ENCODE results near the gene GLIS2. TPM values are rescaled to one million over a fixed set of nuclear protein-coding genes. Genes with fewer than 3 reads are reported as not detected.

The GLIS2 gene
- total RNA-seq, 1 donor from 2014 or later = 21.5 TPM

DNA sequence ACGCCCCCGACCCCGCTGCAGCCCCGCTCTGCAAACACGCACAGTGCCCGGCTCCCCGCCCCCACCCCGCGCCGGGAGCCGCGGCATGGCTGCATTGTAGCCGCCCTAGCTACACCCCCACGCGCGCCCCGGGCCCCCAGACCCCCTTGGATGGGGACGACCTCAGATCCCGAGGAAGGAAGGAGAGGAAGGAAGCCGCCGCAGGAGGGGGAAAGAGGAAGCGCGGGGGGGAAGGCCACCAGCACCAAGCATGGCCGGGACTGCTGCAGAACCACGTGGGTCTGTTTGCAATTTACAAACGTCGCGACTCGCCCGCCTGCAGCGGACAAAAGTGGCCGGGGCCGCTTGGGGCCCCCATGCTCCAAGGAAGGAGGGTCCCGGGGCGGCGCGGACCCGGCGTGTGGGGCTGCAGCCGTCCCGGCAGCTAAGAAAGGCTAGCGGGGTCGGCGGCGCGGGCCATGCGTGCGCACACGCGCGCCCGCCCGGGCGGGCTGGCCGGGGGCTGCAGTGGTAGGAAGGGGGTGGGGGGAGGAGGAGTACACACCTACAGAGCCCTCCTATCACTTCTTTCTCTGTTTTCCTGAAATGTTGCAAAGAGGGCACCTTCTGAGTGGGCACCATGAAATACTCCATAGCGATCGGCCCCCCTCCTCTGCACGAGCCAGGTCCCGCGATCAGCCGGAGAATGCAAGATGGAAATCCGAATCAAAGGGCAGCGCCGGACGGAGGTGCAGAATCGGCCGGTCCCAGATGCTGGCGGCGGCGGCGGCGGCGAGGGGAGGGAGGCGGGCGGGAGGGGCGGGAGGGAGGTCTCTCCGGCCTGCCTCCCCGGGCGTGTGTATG, 43.5 kb upstream of the GLIS2 start:
- H3K27me3 ChIP-seq (ENCODE audit: low read depth) = no peaks in the 10 kb centered on the region
- intact Hi-C loops (cut with DNase I) = no loop called here
- H3K9me3 ChIP-seq = no peaks in the 10 kb centered on the region
- DNase-seq (peak; percentile 79), ATAC-seq (peak; percentile 12 to 18)
- TF ChIP-seq, protein P1, sequence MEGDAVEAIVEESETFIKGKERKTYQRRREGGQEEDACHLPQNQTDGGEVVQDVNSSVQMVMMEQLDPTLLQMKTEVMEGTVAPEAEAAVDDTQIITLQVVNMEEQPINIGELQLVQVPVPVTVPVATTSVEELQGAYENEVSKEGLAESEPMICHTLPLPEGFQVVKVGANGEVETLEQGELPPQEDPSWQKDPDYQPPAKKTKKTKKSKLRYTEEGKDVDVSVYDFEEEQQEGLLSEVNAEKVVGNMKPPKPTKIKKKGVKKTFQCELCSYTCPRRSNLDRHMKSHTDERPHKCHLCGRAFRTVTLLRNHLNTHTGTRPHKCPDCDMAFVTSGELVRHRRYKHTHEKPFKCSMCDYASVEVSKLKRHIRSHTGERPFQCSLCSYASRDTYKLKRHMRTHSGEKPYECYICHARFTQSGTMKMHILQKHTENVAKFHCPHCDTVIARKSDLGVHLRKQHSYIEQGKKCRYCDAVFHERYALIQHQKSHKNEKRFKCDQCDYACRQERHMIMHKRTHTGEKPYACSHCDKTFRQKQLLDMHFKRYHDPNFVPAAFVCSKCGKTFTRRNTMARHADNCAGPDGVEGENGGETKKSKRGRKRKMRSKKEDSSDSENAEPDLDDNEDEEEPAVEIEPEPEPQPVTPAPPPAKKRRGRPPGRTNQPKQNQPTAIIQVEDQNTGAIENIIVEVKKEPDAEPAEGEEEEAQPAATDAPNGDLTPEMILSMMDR (IDR thresholded peaks at IDR 0.05) = no peak
- peak overlapping the region; percentile 93 for H3K27ac ChIP-seq
- H3K4me3 ChIP-seq = peak overlapping the region; percentile 65
- H3K4me1 ChIP-seq = peaks cover 18% of the 10 kb centered on the region
- H3K36me3 ChIP-seq = no peaks in the 10 kb centered on the region

DNA sequence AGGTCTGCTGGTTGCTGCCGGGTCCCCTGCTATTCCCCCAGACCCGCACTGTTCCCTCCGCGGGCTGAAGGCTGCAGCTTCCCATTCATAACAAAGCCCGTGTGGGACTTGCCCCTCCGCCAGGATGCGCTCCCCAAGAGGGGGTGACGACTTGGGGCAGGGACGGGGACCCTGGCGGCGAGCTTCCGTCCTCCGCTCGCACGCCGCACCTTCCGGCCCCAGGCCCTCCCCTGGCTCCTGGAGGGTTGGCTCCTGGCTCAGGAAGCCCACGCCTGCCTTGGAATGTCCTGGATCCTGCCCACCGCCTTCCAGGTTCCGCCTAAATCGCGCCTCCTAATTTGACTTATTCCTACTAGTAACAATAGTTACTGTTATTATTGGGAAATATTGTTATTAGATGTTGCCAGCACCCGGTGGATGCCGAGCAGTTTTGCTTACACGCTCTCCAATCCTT, 42.0 kb upstream of the GLIS2 start:
- DNase-seq (peak; percentile 81), ATAC-seq (peak; percentile 60 to 74)
- Histone ChIP-seq H3K36me3 (no peaks in the 10 kb centered on the region), H3K27me3 (ENCODE audit: low read depth) (no peaks in the 10 kb centered on the region), H3K27ac (peak overlapping the region; percentile 93), H3K4me1 (peaks cover 18% of the 10 kb centered on the region), H3K4me3 (peak overlapping the region; percentile 65), H3K9me3 (no peaks in the 10 kb centered on the region)
- intact Hi-C loops (cut with DNase I) = no loop called here
- TF ChIP-seq, protein P1 (IDR thresholded peaks at IDR 0.05) = peak; percentile 52

DNA sequence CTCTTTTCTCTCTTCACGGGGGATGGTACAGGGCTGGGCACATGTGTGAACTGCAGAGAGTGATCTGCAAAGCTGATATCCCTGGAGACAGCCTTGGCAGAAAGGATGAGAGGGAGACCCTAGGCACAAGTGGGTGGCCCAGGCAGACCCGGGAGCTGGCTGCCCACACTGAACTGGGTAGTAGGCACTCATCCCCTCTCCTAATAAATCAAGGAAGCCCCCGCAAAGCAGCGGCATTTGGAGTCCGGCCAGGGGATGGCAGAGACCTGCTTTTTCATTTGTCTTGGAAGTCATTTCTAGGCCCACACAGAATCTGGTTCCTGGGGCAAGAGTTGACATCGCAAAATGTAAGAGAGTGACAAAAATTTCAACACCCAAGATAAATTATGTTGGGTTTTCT, 40.0 kb upstream of the GLIS2 start:
- intact Hi-C loops (cut with DNase I) = no loop called here

DNA sequence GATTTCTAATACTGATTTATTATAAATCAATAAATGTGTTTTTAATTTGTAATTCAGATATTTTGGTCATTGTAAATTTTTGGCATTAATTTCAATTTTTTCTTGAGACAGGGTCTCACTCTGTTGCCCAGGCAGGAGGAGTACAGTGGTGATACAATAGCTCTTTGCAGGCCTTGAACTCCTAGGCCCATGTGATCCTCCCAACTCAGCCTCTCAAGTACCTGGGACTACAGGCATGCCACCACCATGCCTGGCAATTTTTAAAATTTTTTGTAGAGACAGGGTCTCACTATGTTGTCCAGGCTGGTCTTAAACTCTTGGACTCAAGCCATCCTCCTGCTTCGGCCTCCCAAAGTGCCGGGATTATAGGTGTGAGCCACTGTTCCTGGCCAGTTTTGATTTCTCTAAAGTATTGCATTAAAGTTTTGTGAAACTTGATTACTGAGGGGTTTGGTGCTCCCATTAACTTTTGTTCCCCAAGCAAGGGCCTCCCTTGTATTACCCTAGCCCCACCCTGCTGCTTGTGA, 37.8 kb upstream of the GLIS2 start:
- TF ChIP-seq, protein P1 (IDR thresholded peaks at IDR 0.05) = no peak
- Histone ChIP-seq H3K4me3 (no peak overlapping the region), H3K36me3 (no peaks in the 10 kb centered on the region), H3K27me3 (ENCODE audit: low read depth) (no peaks in the 10 kb centered on the region), H3K9me3 (no peaks in the 10 kb centered on the region), H3K4me1 (peaks cover 10% of the 10 kb centered on the region), H3K27ac (no peak overlapping the region)
- DNase-seq (no peak), ATAC-seq (no peak)
- intact Hi-C loops (cut with DNase I) = no loop called here

More for the DNA sequence above, 40.0 kb upstream of the GLIS2 start:
- no peak overlapping the region for H3K27ac ChIP-seq
- H3K4me1 ChIP-seq = peaks cover 14% of the 10 kb centered on the region
- H3K4me3 ChIP-seq = no peak overlapping the region
- ATAC-seq = no peak
- TF ChIP-seq, protein P1 (IDR thresholded peaks at IDR 0.05) = no peak
- H3K36me3 ChIP-seq = no peaks in the 10 kb centered on the region
- no peaks in the 10 kb centered on the region for H3K9me3 ChIP-seq
- H3K27me3 ChIP-seq (ENCODE audit: low read depth) = no peaks in the 10 kb centered on the region
- DNase-seq = no peak

DNA sequence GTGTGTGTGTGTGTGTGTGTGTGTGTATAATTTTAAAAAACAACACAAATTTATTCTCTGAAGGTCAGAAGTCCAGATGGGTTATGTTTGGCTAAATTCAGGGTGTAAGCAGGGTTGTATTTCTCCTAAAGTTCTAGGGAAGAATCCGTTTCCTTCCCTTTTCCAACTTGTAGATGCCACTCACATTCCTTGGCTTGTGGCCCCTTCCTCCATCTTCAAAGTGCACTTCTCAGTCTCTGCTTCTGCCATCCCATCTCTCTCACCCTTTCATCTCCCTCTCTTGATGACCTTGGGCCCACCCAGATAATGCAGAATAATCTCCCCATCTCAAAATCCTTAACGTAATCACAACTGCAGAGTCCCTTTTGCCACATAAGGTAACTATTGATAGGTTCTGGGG, 35.2 kb upstream of the GLIS2 start:
- no peak for ATAC-seq
- Histone ChIP-seq H3K9me3 (no peaks in the 10 kb centered on the region), H3K4me3 (no peak overlapping the region), H3K4me1 (no peaks in the 10 kb centered on the region), H3K27me3 (ENCODE audit: low read depth) (no peaks in the 10 kb centered on the region), H3K27ac (no peak overlapping the region), H3K36me3 (no peaks in the 10 kb centered on the region)
- intact Hi-C loops (cut with DNase I) = no loop called here
- TF ChIP-seq, protein P1 (IDR thresholded peaks at IDR 0.05) = no peak
- no peak for DNase-seq

Measured in lower lobe of right lung (tissue), 2 donors.